LNCAP (cell line): Measurements from ENCODE around the gene PRKCA.

Experiments used
- CTCF ChIP-seq: fragments of 450-650 bp; IDR thresholded peaks from 2 replicates; pipeline ENCODE4 v1.5.1; 2017; ENCODE audit warnings: mild to moderate bottlenecking

Gene PRKCA

DNA sequence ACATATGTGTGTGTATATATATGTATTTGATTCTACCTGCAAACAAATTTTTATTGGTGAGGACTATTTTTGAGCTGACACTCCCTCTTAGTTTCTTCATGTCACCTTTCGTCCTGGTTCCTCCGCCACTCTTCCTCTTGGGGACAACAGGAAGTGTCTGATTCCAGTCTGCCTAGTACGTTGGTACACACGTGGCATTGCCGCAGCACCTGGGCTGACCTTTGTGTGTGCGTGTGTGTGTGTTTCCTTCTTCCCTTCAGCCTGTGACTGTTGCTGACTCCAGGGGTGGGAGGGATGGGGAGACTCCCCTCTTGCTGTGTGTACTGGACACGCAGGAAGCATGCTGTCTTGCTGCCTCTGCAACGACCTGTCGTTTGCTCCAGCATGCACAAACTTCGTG lies 503.2 kb downstream of the PRKCA start:
- no peak for TF ChIP-seq CTCF

DNA sequence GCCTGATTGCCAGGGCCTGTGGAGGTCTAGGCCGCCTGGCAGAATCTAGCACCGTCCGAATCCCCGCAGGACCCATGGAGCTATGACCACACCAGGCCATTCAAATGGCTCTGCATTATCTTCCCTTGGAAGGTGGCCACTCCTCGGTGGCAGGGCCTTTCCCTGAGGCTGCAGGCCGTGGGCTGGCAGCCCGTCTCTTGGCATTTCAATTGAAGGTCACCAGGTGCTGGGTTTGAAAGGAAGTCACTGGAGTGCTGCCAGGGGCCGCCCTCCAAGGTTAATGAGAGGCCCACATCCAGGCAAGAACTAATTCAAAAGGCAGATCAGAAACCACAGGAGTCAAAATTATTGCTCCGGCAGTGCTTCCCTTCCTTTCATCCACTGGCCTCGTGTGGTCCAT lies 504.8 kb downstream of the PRKCA start:
- TF ChIP-seq CTCF: no peak

- no peak for TF ChIP-seq CTCF
These were observed 507.0 kb downstream of the PRKCA start for GRCh38 chr17:66809408-66809807.

- no peak for TF ChIP-seq CTCF
These were observed 508.7 kb downstream of the PRKCA start for GRCh38 chr17:66810951-66811682.

DNA sequence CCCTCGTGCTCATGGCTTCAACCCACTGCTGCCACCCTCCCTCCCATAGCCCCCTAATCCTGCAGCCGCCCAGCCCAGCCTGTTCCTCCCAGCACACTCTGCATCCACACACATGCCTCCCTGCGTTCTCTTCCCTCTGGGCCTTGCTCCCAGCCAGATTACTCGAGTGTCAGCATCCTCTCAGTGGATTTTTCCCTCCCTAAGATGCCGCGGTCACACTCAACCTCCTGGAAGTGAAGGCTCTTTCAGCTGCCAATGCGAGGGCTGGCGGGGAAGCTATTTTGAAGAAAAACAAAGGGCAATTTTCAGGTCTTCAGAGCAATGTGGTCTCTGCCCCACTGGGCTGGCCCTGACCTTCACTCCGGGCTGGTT lies 509.3 kb downstream of the PRKCA start:
- no peak for TF ChIP-seq CTCF

- TF ChIP-seq CTCF: no peak
These were observed 510.2 kb downstream of the PRKCA start for GRCh38 chr17:66812571-66812970.

GRCh38 chr17:66813296-66813695 lies 510.9 kb downstream of the PRKCA start:
- TF ChIP-seq CTCF: no peak

DNA sequence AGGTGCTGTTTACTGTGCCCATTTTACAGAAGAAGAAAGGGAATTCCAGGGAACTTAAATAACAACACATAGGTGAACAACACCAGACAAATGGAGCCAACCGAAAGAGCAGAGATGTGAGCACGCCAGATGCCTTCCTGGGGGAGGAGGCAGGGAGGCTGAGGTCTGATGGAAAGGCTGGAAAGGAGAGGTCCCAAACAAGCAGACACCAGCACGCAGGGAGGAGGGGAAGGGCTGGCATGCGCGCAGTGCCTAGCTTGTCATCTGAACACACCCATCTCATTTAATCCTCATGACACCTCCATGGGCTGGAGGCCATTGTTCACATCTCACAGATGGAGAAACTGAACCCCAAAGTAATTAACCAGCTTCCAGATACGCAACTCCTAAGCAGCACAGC lies 511.6 kb downstream of the PRKCA start:
- no peak for TF ChIP-seq CTCF
